Panc1 (cell line): ENCODE results near the gene CD80.

Experiments
- POLR2AphosphoS5 ChIP-seq: IDR thresholded peaks from 2 replicates; pipeline ENCODE4 v1.6.1; 2012; ENCODE audit warnings: mild to moderate bottlenecking, low read depth, low read length, moderate library complexity
- REST ChIP-seq, 2 experiments: IDR thresholded peaks; 2 replicates each; pipeline ENCODE4 v1.6.1; 2011 to 2012; ENCODE audit warnings: low read depth in 2 of 2, control low read depth in 1 of 2, low read length in 1 of 2, mild to moderate bottlenecking in 1 of 2, moderate library complexity in 1 of 2; ENCODE audit not compliant: insufficient read depth in 1 of 2
- SIN3A ChIP-seq: IDR thresholded peaks from 2 replicates; pipeline ENCODE4 v1.6.1; 2012; ENCODE audit warnings: low read depth, mild to moderate bottlenecking, low read length, moderate library complexity, borderline replicate concordance; ENCODE audit not compliant: insufficient read depth
- TCF7L2 ChIP-seq: IDR thresholded peaks from 2 replicates; pipeline ENCODE4 v1.6.1; 2011; ENCODE audit warnings: mild to moderate bottlenecking, low read depth, low read length, inconsistent platforms
- TF ChIP-seq, protein P1 (sequence below): fragments of 450-650 bp; IDR thresholded peaks from 2 replicates; pipeline ENCODE4 v1.5.1; 2017; ENCODE audit warnings: mild to moderate bottlenecking

DNA sequence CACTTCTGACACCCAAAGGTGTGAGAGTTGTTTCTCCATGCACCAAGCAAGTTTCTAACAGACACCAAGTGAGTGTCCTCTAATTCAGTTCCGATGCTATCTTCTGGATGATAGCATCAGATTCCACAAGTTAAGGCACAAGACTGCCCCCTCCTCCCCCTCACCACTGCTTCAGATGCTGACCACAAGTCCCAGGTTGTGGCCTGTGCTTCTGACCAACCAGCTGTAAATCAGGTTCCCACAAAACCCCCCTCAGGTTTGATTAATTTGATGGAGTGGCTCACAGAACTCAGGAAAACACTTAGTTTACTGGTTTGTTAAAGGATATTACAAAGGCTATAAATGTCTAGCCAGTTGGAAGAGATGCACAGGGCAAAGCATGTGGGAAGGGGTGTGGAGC lies 31.3 kb upstream of the CD80 start:
- TF ChIP-seq TCF7L2 (no peak), REST (IDR thresholded peaks at IDR 0.05; ENCODE audit: insufficient read depth in 1 of 2, low read depth in 2 of 2, low read length in 1 of 2) (no peak), SIN3A (no peak), POLR2AphosphoS5 (no peak)
- TF ChIP-seq, protein P1, sequence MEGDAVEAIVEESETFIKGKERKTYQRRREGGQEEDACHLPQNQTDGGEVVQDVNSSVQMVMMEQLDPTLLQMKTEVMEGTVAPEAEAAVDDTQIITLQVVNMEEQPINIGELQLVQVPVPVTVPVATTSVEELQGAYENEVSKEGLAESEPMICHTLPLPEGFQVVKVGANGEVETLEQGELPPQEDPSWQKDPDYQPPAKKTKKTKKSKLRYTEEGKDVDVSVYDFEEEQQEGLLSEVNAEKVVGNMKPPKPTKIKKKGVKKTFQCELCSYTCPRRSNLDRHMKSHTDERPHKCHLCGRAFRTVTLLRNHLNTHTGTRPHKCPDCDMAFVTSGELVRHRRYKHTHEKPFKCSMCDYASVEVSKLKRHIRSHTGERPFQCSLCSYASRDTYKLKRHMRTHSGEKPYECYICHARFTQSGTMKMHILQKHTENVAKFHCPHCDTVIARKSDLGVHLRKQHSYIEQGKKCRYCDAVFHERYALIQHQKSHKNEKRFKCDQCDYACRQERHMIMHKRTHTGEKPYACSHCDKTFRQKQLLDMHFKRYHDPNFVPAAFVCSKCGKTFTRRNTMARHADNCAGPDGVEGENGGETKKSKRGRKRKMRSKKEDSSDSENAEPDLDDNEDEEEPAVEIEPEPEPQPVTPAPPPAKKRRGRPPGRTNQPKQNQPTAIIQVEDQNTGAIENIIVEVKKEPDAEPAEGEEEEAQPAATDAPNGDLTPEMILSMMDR: no peak
